Caco-2 (cell line): Measurements from ENCODE around the gene ALAD. TPM values are rescaled to one million over a fixed set of nuclear protein-coding genes. Genes with fewer than 3 reads are reported as not detected.

Experiments
- BruUV-seq: library from RNA; stranded (reverse); fragments of 400-500 nt; replicated peaks from 2 replicates; lab custom pipeline; 2021; lab: Mats Ljungman, UMichigan
- CTCF ChIA-PET: fragments of 300-600 bp; sonication (Branson Sonifier 250); formaldehyde crosslinking; loops from one replicate; lab custom pipeline; 2022; ENCODE audit warnings: antibody characterized with exemption; lab: Charles Lee
- POLR2A ChIA-PET: fragments of 300-600 bp; sonication (Branson Sonifier 250); formaldehyde crosslinking; loops from one replicate; lab custom pipeline; 2022; ENCODE audit warnings: antibody characterized with exemption; lab: Charles Lee
- DNase-seq, 2 experiments: peaks; one replicate each; pipeline versions ENCODE4 v3.0.0 to v3.0.0-alpha.2; 2020 to 2022
- H3K27me3 ChIP-seq: replicated peaks from 2 replicates; pipeline ENCODE4 v1.6.0; 2011; ENCODE audit warnings: low read length; ENCODE audit not compliant: control insufficient read depth, insufficient read depth
- H3K36me3 ChIP-seq: 2 replicates; pipeline ENCODE4 v1.5.1; 2011; ENCODE audit warnings: low read length; ENCODE audit not compliant: control insufficient read depth, insufficient read depth
- H3K4me1 ChIP-seq: fragments of 250-450 bp; sonication (Bioruptor Pico); 2 replicates; pipeline ENCODE4 v1.5.1; 2020; ENCODE audit warnings: mild to moderate bottlenecking
- H3K4me3 ChIP-seq: 2 replicates; pipeline ENCODE4 v1.5.1; 2011; ENCODE audit warnings: low read depth, mild to moderate bottlenecking, control low read depth, low read length
- H3K9me3 ChIP-seq: fragments of 250-450 bp; sonication (Bioruptor Pico); 2 replicates; pipeline ENCODE4 v1.5.1; 2020; ENCODE audit warnings: mild to moderate bottlenecking, moderate library complexity
- H3K27ac Mint-ChIP-seq: one replicate; pipeline ENCODE4 v1.8.0; 2022; ENCODE audit warnings: mixed read lengths; ENCODE audit not compliant: unreplicated experiment
- H3K27me3 Mint-ChIP-seq: one replicate; pipeline ENCODE4 v1.8.0; 2022; ENCODE audit warnings: mixed read lengths; ENCODE audit not compliant: insufficient read depth, unreplicated experiment
- H3K36me3 Mint-ChIP-seq: one replicate; pipeline ENCODE4 v1.8.0; 2022; ENCODE audit warnings: mild to moderate bottlenecking, mixed read lengths; ENCODE audit not compliant: insufficient read depth, unreplicated experiment
- H3K4me1 Mint-ChIP-seq: one replicate; pipeline ENCODE4 v1.8.0; 2022; ENCODE audit warnings: low read depth, mixed read lengths; ENCODE audit not compliant: unreplicated experiment
- H3K4me3 Mint-ChIP-seq: one replicate; pipeline ENCODE4 v1.8.0; 2022; ENCODE audit warnings: mild to moderate bottlenecking, moderate library complexity, mixed read lengths; ENCODE audit not compliant: unreplicated experiment
- H3K9me3 Mint-ChIP-seq: one replicate; pipeline ENCODE4 v1.8.0; 2022; ENCODE audit warnings: mixed read lengths; ENCODE audit not compliant: unreplicated experiment
- intact Hi-C: fragments of 100-400 bp; cut with micrococcal nuclease; formaldehyde crosslinking; loops from one replicate; pipeline ENCODE4 v1.10.0; 2022; ENCODE audit not compliant: unreplicated experiment
- total RNA-seq: library from RNA; stranded (reverse); gene quantifications from 2 replicates; pipeline ENCODE4 v1.2.3, GENCODE V29; 2022
- TF ChIP-seq, protein P1 (sequence below), 2 experiments: fragments of 200-600 bp in 1 of 2; IDR thresholded peaks; 1 replicate in 1 of 2; 2 replicates in 1 of 2; pipeline versions ENCODE4 v1.5.1 to v1.8.0; 2011 to 2022; ENCODE audit warnings: antibody characterized with exemption in 1 of 2, control low read depth in 1 of 2, inconsistent platforms in 1 of 2, low read depth in 1 of 2, low read length in 1 of 2, mild to moderate bottlenecking in 1 of 2, moderate library complexity in 1 of 2; ENCODE audit not compliant: insufficient read depth in 1 of 2, severe bottlenecking in 1 of 2, unreplicated experiment in 1 of 2

ALAD gene
- total RNA-seq, 1 experiment from 2014 or later: 48.8 TPM

DNA sequence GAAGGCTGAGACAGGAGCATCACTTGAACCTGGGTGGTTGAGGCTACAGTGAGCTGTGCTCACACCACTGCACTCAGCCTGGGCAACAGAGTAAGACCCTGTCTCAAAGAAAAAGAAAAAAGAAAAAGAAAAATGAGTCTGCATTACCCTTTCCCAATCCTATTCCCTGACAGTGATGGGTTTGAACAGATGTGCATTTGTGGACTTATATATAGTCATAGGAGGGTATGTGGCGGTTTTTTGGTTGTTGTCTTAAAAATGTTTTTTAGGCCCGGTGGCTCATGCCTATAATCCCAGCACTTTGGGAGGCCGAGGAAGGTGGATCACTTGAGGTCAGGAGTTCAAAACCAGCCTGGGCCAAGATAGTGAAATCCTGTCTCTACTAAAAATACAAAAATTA lies 37.7 kb downstream of the ALAD start:
- no TSS peak for BruUV-seq
- H3K27me3 ChIP-seq: no peaks in the 10 kb centered on the region
- H3K4me3 Mint-ChIP-seq: no peak overlapping the region
- no peaks in the 10 kb centered on the region for H3K4me1 ChIP-seq
- ChIA-PET POLR2A (no interaction called here), CTCF (interaction anchor here (1.1 kb wide), 1 partner anchor 40 kb away, joined by 3 read pairs; no protein-coding TSS in a partner anchor)
- H3K27ac Mint-ChIP-seq: no peak overlapping the region
- H3K4me3 ChIP-seq: no peak overlapping the region
- H3K9me3 Mint-ChIP-seq: no peaks in the 10 kb centered on the region
- H3K36me3 Mint-ChIP-seq: no peaks in the 10 kb centered on the region
- no peaks in the 10 kb centered on the region for H3K36me3 ChIP-seq
- intact Hi-C loops: no loop called here
- H3K9me3 ChIP-seq: no peaks in the 10 kb centered on the region
- H3K4me1 Mint-ChIP-seq: no peaks in the 10 kb centered on the region
- H3K27me3 Mint-ChIP-seq: no peaks in the 10 kb centered on the region
- TF ChIP-seq, protein P1, sequence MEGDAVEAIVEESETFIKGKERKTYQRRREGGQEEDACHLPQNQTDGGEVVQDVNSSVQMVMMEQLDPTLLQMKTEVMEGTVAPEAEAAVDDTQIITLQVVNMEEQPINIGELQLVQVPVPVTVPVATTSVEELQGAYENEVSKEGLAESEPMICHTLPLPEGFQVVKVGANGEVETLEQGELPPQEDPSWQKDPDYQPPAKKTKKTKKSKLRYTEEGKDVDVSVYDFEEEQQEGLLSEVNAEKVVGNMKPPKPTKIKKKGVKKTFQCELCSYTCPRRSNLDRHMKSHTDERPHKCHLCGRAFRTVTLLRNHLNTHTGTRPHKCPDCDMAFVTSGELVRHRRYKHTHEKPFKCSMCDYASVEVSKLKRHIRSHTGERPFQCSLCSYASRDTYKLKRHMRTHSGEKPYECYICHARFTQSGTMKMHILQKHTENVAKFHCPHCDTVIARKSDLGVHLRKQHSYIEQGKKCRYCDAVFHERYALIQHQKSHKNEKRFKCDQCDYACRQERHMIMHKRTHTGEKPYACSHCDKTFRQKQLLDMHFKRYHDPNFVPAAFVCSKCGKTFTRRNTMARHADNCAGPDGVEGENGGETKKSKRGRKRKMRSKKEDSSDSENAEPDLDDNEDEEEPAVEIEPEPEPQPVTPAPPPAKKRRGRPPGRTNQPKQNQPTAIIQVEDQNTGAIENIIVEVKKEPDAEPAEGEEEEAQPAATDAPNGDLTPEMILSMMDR (IDR thresholded peaks at IDR 0.05; ENCODE audit: insufficient read depth in 1 of 2, low read depth in 1 of 2, low read length in 1 of 2, severe bottlenecking in 1 of 2, unreplicated experiment in 1 of 2): no peak
- no peak for DNase-seq

DNA sequence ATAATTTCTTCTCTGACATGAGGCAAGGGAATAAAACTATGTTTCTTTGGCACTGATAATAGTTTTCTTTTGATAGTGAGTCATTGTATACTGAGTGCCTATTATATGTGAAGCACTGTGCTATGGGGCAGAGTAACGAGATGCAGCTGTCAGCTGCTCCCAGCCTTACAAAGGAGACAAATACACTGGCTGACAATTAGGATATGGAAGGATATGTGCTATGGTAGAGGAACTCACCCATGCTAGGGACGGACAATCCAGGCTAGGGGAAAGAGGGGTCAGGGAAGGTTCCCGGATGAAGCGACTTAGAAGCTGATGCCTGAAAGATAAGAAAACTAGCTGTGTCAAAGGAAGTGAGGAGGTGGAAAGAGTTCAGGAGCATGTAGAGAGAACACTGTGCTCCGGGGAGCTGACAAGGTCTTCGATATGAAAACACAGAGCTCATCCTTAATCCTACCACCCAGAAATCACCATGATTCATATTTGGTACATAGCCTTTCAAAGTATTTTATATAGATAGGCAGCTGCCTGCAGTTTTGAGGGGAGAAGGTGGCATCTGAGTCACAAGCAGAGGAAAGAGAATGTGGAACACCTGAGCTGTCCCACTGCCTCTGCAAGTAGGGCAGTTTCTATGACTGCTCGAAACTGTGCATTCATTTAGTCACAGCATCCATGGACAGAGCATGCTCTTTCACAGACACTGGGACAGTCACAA lies 39.6 kb downstream of the ALAD start:
- no peaks in the 10 kb centered on the region for H3K36me3 ChIP-seq
- no peak for DNase-seq
- Mint-ChIP-seq H3K9me3 (no peaks in the 10 kb centered on the region), H3K27me3 (no peaks in the 10 kb centered on the region), H3K4me3 (no peak overlapping the region), H3K36me3 (no peaks in the 10 kb centered on the region), H3K27ac (no peak overlapping the region), H3K4me1 (no peaks in the 10 kb centered on the region)
- H3K4me1 ChIP-seq: no peaks in the 10 kb centered on the region
- no peak overlapping the region for H3K4me3 ChIP-seq
- intact Hi-C loops: no loop called here
- no peaks in the 10 kb centered on the region for H3K9me3 ChIP-seq
- TF ChIP-seq, protein P1 (IDR thresholded peaks at IDR 0.05; ENCODE audit: insufficient read depth in 1 of 2, low read depth in 1 of 2, low read length in 1 of 2, severe bottlenecking in 1 of 2, unreplicated experiment in 1 of 2): no peak
- no peaks in the 10 kb centered on the region for H3K27me3 ChIP-seq
- CTCF ChIA-PET: interaction anchor here (0.6 kb wide), 1 partner anchor 31 kb away, joined by 4 read pairs; no protein-coding TSS in a partner anchor
- no TSS peak for BruUV-seq
- POLR2A ChIA-PET: no interaction called here

DNA sequence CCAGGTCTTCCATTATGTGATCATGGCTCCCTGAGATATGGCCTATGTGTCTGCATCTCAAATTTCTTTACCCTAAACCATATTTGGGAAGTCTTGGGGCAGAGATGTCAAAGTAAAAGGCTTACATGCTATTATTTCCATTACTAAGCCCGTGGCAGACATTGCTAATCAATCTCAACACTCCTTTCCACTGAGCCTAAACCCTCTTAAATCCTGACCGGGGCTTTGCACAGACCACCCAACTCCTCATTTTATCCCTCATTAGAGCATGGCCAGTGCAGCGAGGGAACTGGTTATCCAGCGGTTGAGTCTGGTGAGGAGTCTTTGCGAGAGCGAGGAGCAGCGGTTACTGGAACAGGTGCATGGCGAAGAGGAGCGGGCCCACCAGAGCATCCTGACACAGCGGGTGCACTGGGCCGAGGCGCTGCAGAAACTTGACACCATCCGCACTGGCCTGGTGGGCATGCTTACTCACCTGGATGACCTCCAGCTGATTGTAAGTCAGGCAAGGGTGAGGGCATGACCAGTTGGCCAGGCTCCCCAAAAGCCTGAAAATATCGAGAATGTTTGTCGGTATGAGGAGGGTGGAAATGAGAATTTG lies 40.7 kb downstream of the ALAD start:
- DNase-seq: no peak
- ChIA-PET POLR2A (no interaction called here), CTCF (no interaction called here)
- Histone ChIP-seq H3K27me3 (no peaks in the 10 kb centered on the region), H3K4me1 (no peaks in the 10 kb centered on the region), H3K36me3 (no peaks in the 10 kb centered on the region), H3K9me3 (no peaks in the 10 kb centered on the region), H3K4me3 (no peak overlapping the region)
- Mint-ChIP-seq H3K36me3 (no peaks in the 10 kb centered on the region), H3K4me3 (no peak overlapping the region), H3K4me1 (no peaks in the 10 kb centered on the region), H3K9me3 (no peaks in the 10 kb centered on the region), H3K27me3 (no peaks in the 10 kb centered on the region), H3K27ac (no peak overlapping the region)
- TF ChIP-seq, protein P1 (IDR thresholded peaks at IDR 0.05; ENCODE audit: insufficient read depth in 1 of 2, low read depth in 1 of 2, low read length in 1 of 2, severe bottlenecking in 1 of 2, unreplicated experiment in 1 of 2): no peak
- BruUV-seq: no TSS peak
- intact Hi-C loops: no loop called here
